Prostate gland (tissue), 2 donors: Measurements from ENCODE around the gene SKAP1. TPM values are rescaled to one million over a fixed set of nuclear protein-coding genes. Genes with fewer than 3 reads are reported as not detected.

ENCODE experiments used
- DNase-seq: peaks from one replicate; pipeline ENCODE4 v3.0.0-alpha.2; 2019; ENCODE audit warnings: low spot score
- H3K27ac ChIP-seq, 2 donors: fragments of 200-600 bp; sonication (generic); 2 replicates each; pipeline ENCODE4 v1.5.1; 2017 to 2019
- H3K27me3 ChIP-seq: fragments of 200-600 bp; sonication (generic); replicated peaks from 2 replicates; pipeline ENCODE4 v1.5.1; 2019; ENCODE audit not compliant: insufficient read depth
- H3K36me3 ChIP-seq, 2 donors: fragments of 200-600 bp; sonication (generic); 1 replicate in 1 of 2; 2 replicates in 1 of 2; pipeline versions ENCODE4 v1.5.1 to v1.8.1; 2017 to 2019
- H3K4me1 ChIP-seq: fragments of 200-600 bp; sonication (generic); replicated peaks from 2 replicates; pipeline ENCODE4 v1.5.1; 2019
- H3K4me3 ChIP-seq, 2 donors: fragments of 200-600 bp; sonication (generic); 2 replicates each; pipeline ENCODE4 v1.5.1; 2017 to 2019
- H3K9me3 ChIP-seq: fragments of 200-600 bp; sonication (generic); 2 replicates; pipeline ENCODE4 v1.5.1; 2017
- POLR2A ChIP-seq: fragments of 450-650 bp; IDR thresholded peaks from one replicate; pipeline ENCODE4 v1.6.1; 2016; ENCODE audit warnings: antibody characterized with exemption, mild to moderate bottlenecking
- POLR2AphosphoS5 ChIP-seq: sonication (generic); formaldehyde crosslinking; IDR thresholded peaks from one replicate; pipeline ENCODE4 v1.6.1; 2017; ENCODE audit warnings: antibody characterized with exemption
- WGBS: methylation state at CpG from one replicate; pipeline ENCODE4 v1.1.5; 2018; 5-methylcytosine and 5-hydroxymethylcytosine counted together
- intact Hi-C: fragments of 100-400 bp; cut with DNase I; formaldehyde crosslinking; loops from one replicate; pipeline ENCODE4 v1.14.2; 2022
- total RNA-seq, 2 donors: library from RNA; depleted of rRNA; stranded (reverse); fragments of >200 nt; gene quantifications; one replicate each; pipeline ENCODE4 v1.1.0, GENCODE V29; 2016
- TF ChIP-seq, protein P1 (sequence below), 4 experiments: fragments of 200-600 bp in 2 of 4; fragments of 450-650 bp in 2 of 4; sonication (generic) in 2 of 4; IDR thresholded peaks; 1 replicate in 3 of 4; 2 replicates in 1 of 4; pipeline ENCODE4 v1.5.1; 2016 to 2019; ENCODE audit warnings: antibody characterized with exemption in 4 of 4, mild to moderate bottlenecking in 2 of 4, moderate library complexity in 2 of 4

Gene SKAP1
- total RNA-seq, 2 donors from 2014 or later, result 1.1 to 1.4 TPM

DNA sequence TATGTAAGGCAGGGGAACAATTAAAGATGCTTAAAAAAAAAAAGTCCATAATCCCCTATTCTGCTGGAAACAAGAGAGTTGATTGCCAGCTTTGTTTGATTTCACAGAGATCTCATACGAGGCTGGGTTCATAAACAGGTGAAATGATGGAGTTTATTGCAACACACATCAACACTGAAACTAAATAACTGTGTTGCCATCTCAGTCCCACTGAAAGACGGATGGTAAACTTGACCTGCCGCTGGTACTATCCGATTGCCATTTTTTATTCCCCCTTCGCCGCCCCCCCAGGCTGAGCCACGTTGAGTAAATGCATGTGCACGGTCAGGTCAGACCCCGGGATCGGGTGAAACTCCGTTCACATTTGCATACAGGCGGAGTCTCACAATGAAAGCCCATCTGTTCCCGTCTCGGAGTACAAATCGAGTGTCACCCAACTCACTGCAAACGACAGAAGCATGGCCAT, 119.2 kb downstream of the SKAP1 start:
- no peak overlapping the region for H3K4me3 ChIP-seq
- H3K27ac ChIP-seq, result no peak overlapping the region
- intact Hi-C loops, result no loop called here
- WGBS, result 21% methylated on average over 16 of the region's 16 CpGs
- H3K36me3 ChIP-seq, result no peaks in the 10 kb centered on the region
- no peak for DNase-seq
- no peaks in the 10 kb centered on the region for H3K9me3 ChIP-seq
- no peaks in the 10 kb centered on the region for H3K4me1 ChIP-seq
- TF ChIP-seq POLR2AphosphoS5, result no peak
- TF ChIP-seq, protein P1, sequence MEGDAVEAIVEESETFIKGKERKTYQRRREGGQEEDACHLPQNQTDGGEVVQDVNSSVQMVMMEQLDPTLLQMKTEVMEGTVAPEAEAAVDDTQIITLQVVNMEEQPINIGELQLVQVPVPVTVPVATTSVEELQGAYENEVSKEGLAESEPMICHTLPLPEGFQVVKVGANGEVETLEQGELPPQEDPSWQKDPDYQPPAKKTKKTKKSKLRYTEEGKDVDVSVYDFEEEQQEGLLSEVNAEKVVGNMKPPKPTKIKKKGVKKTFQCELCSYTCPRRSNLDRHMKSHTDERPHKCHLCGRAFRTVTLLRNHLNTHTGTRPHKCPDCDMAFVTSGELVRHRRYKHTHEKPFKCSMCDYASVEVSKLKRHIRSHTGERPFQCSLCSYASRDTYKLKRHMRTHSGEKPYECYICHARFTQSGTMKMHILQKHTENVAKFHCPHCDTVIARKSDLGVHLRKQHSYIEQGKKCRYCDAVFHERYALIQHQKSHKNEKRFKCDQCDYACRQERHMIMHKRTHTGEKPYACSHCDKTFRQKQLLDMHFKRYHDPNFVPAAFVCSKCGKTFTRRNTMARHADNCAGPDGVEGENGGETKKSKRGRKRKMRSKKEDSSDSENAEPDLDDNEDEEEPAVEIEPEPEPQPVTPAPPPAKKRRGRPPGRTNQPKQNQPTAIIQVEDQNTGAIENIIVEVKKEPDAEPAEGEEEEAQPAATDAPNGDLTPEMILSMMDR (IDR thresholded peaks at IDR 0.05), result no peak
- no peak for TF ChIP-seq POLR2A
- peaks cover 4% of the 10 kb centered on the region for H3K27me3 ChIP-seq

DNA sequence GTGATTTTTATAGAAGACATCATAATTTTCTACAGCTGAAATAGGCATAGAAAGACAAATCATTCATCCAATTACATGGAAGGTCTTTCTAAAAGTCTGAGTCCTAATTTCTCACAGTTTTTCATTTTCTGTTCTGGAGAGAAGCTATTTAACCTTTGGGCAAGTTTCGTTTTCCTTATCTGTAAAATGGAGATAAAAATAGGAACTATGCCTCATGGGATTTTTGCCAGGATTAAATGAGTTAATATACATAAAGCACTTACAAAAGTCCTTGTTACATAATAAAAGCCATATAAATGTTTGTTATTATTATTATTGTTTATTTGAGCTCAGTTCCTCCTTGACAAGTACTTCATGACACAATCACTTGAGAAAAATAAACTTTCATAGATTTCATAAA, 121.4 kb downstream of the SKAP1 start:
- TF ChIP-seq, protein P1 (IDR thresholded peaks at IDR 0.05), result no peak
- TF ChIP-seq POLR2A, result no peak
- no peak overlapping the region for H3K4me3 ChIP-seq
- intact Hi-C loops, result no loop called here
- DNase-seq, result no peak
- H3K27ac ChIP-seq, result no peak overlapping the region
- H3K4me1 ChIP-seq, result no peaks in the 10 kb centered on the region
- H3K36me3 ChIP-seq, result no peaks in the 10 kb centered on the region
- WGBS, result 58% methylated on average over 1 of the region's 1 CpG
- H3K27me3 ChIP-seq, result peaks cover 4% of the 10 kb centered on the region
- H3K9me3 ChIP-seq, result no peaks in the 10 kb centered on the region

DNA sequence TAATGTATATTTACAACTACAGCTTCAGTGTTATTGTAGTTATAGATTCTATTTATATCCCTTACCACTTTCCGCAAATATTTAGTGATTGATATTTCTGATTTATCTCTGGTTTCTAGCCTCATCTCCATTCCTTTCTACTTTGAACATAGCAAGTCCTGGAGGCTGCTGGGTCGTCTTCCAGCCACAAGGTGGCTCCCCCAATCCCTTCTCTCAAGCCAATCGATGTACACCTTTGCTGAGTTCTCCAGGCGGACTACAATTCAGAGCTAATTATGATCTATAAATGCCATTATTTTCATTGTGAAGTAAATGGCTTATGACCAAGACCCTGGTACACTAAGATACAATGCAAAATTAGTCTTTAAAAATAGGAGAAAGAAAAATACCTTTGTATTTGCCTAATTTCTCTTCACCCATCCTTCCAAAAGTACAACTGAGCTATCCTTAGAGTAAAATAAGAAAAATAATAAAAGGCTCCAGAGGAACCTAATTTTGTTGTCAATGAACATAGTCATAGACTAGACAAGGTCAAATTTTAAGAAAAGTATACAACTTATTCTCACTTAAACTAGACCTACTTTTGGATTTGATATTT, 122.1 kb downstream of the SKAP1 start:
- Histone ChIP-seq H3K27ac (no peak overlapping the region), H3K4me1 (no peaks in the 10 kb centered on the region), H3K4me3 (no peak overlapping the region), H3K36me3 (no peaks in the 10 kb centered on the region), H3K27me3 (peaks cover 4% of the 10 kb centered on the region), H3K9me3 (no peaks in the 10 kb centered on the region)
- intact Hi-C loops, result no loop called here
- TF ChIP-seq, protein P1 (IDR thresholded peaks at IDR 0.05), result peak; percentile 30 to 53 (median 50)
- no peak for TF ChIP-seq POLR2A
- no peak for TF ChIP-seq POLR2AphosphoS5
- 13% methylated on average over 4 of the region's 4 CpGs for WGBS
- peak; percentile 42 for DNase-seq

DNA sequence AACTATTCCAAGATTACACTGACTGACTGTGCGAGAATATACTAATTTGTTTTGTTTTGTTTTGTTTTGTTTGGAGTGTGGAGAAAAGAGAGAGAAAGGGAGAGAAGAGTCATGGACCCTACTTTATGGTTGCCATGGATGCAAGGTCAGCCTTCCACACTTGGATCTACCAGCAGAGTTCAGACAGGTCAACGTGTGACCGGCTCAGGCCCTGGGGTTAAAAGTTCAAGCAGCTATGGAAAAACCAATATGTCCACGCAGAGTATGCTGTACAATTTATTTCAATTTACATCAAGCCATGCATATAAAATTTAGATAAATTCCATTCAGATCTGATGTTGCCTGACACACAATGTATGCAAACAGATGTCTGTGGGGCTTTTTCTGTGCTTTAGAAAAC, 122.8 kb downstream of the SKAP1 start:
- no peaks in the 10 kb centered on the region for H3K9me3 ChIP-seq
- H3K27ac ChIP-seq, result no peak overlapping the region
- H3K36me3 ChIP-seq, result no peaks in the 10 kb centered on the region
- no peaks in the 10 kb centered on the region for H3K4me1 ChIP-seq
- TF ChIP-seq POLR2A (no peak), POLR2AphosphoS5 (no peak)
- TF ChIP-seq, protein P1 (IDR thresholded peaks at IDR 0.05), result no peak
- H3K27me3 ChIP-seq, result peaks cover 4% of the 10 kb centered on the region
- no peak overlapping the region for H3K4me3 ChIP-seq
- intact Hi-C loops, result no loop called here
- 85% methylated on average over 4 of the region's 4 CpGs for WGBS
- DNase-seq, result no peak

DNA sequence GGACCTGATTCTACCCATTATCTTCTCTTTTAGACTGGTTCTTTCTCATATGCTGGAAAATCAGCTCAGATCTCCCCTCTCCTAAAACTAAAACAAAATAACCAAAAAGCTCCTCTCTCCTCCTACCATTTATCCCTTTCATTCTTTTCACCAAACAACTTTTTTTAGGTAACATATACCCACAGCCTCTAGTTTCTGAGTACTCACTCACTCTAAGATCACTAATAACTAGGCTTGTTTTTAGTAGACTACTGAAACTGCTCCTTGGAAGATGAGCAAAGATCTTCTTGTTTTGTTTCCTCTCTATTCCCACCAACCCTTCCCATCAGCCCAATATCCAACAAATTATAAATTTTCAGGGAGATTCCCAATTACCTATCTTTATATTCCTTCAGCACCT, 129.0 kb downstream of the SKAP1 start:
- DNase-seq, result no peak
- Histone ChIP-seq H3K4me3 (no peak overlapping the region), H3K27ac (no peak overlapping the region), H3K9me3 (no peaks in the 10 kb centered on the region), H3K36me3 (no peaks in the 10 kb centered on the region), H3K27me3 (no peaks in the 10 kb centered on the region), H3K4me1 (no peaks in the 10 kb centered on the region)
- TF ChIP-seq, protein P1 (IDR thresholded peaks at IDR 0.05), result no peak
- TF ChIP-seq POLR2A (no peak), POLR2AphosphoS5 (no peak)
- intact Hi-C loops, result no loop called here
